HG02870 (cell line): ENCODE data around the gene IP6K1.

ENCODE experiments used
- ATAC-seq: cut with Tn5 transposase; IDR thresholded peaks from one replicate; pipeline ENCODE4 v1.9.1; 2021; ENCODE audit warnings: mild to moderate bottlenecking, moderate library complexity; ENCODE audit not compliant: unreplicated experiment

Gene IP6K1

GRCh38 chr3:49725906-49726681 lies 60.2 kb downstream of the IP6K1 start:
- no peak for ATAC-seq

- no peak for ATAC-seq
Measured at GRCh38 chr3:49724586-49724985, 61.8 kb downstream of the IP6K1 start.

GRCh38 chr3:49723628-49724551 lies 62.5 kb downstream of the IP6K1 start, which contains the start of gene GMPPB:
TSS of gene GMPPB (minus strand) at chr3:49723951. CDS start at chr3:49723726, 225 bp downstream.
- peak; percentile 74 for ATAC-seq

- ATAC-seq = no peak
Measured at GRCh38 chr3:49723296-49723627, 63.1 kb downstream of the IP6K1 start.

- no peak for ATAC-seq
Measured at GRCh38 chr3:49722896-49723295, 63.4 kb downstream of the IP6K1 start.

GRCh38 chr3:49721896-49722781 lies 64.2 kb downstream of the IP6K1 start:
- no peak for ATAC-seq

GRCh38 chr3:49721596-49721895 lies 64.8 kb downstream of the IP6K1 start:
- no peak for ATAC-seq

- ATAC-seq = no peak
Measured at GRCh38 chr3:49720855-49721595, 65.3 kb downstream of the IP6K1 start.

- ATAC-seq = peak; percentile 50
Measured at GRCh38 chr3:49719214-49719884, 67.0 kb downstream of the IP6K1 start, which contains the start of gene AMIGO3. TSS of gene AMIGO3 (minus strand) at chr3:49719684. CDS start at chr3:49719465, 219 bp downstream.

GRCh38 chr3:49718858-49719213 lies 67.5 kb downstream of the IP6K1 start:
- no peak for ATAC-seq

GRCh38 chr3:49717959-49718857 lies 68.1 kb downstream of the IP6K1 start:
- no peak for ATAC-seq

GRCh38 chr3:49717211-49717958 lies 69.0 kb downstream of the IP6K1 start:
- ATAC-seq = no peak

GRCh38 chr3:49716691-49717210 lies 69.6 kb downstream of the IP6K1 start:
- ATAC-seq = no peak

GRCh38 chr3:49716169-49716568 lies 70.2 kb downstream of the IP6K1 start:
- no peak for ATAC-seq

- ATAC-seq = no peak
Measured at GRCh38 chr3:49715611-49716121, 70.7 kb downstream of the IP6K1 start.

- ATAC-seq = no peak
Measured at GRCh38 chr3:49714728-49715550, 71.4 kb downstream of the IP6K1 start.
